Upper lobe of left lung (tissue), 6 donors: ENCODE results near the gene ACLY. TPM values are rescaled to one million over a fixed set of nuclear protein-coding genes. Genes with fewer than 3 reads are reported as not detected.
"Not testable (repeated sequence)": the region's sequence is repeated elsewhere in the genome, so short reads cannot be mapped to it uniquely, and the experiment has no call there.

Experiments used
- ATAC-seq, 2 donors: fragments of 200-7000 bp; cut with Tn5 transposase; one replicate each; pipeline ENCODE4 v1.9.1; 2022; ENCODE audit warnings: mild to moderate bottlenecking in 2 of 2, moderate library complexity in 2 of 2; ENCODE audit not compliant: low FRiP score in 2 of 2
- DNase-seq, 2 donors: peaks; one replicate each; pipeline ENCODE4 v3.0.0-alpha.2; 2019 to 2020
- H3K27ac ChIP-seq, 4 donors: fragments of 200-600 bp; sonication (generic); one replicate each; pipeline ENCODE4 v1.5.1; 2016 to 2019
- H3K27me3 ChIP-seq, 4 donors: fragments of 200-600 bp; sonication (generic); one replicate each; pipeline ENCODE4 v1.5.1; 2017 to 2019
- H3K36me3 ChIP-seq, 4 donors: fragments of 200-600 bp; sonication (generic); one replicate each; pipeline ENCODE4 v1.5.1; 2016 to 2019
- H3K4me1 ChIP-seq, 4 donors: fragments of 200-600 bp; sonication (generic); one replicate each; pipeline ENCODE4 v1.5.1; 2018 to 2019
- H3K4me3 ChIP-seq, 4 donors: fragments of 200-600 bp; sonication (generic); one replicate each; pipeline ENCODE4 v1.5.1; 2017 to 2019; ENCODE audit warnings: mild to moderate bottlenecking in 2 of 4, moderate library complexity in 1 of 4
- H3K9me3 ChIP-seq, 4 donors: fragments of 200-600 bp; sonication (generic); one replicate each; pipeline ENCODE4 v1.5.1; 2018 to 2019
- CTCF ChIP-seq, 6 experiments: fragments of 450-650 bp in 4 of 6; fragments of 200-600 bp in 2 of 6; sonication (generic) in 2 of 6; IDR thresholded peaks; one replicate each; pipeline ENCODE4 v1.5.1; 2016 to 2019; ENCODE audit warnings: antibody characterized with exemption in 6 of 6
- EP300 ChIP-seq, 4 donors: sonication (generic); formaldehyde crosslinking; IDR thresholded peaks; one replicate each; pipeline ENCODE4 v1.5.1; 2017; ENCODE audit warnings: antibody characterized with exemption in 4 of 4, control low read depth in 2 of 4
- POLR2A ChIP-seq, 4 donors: fragments of 450-650 bp; IDR thresholded peaks; one replicate each; pipeline ENCODE4 v1.5.1; 2016 to 2017; ENCODE audit warnings: antibody characterized with exemption in 4 of 4, mild to moderate bottlenecking in 2 of 4
- POLR2AphosphoS5 ChIP-seq, 2 donors: sonication (generic); formaldehyde crosslinking; IDR thresholded peaks; one replicate each; pipeline ENCODE4 v1.5.1; 2017; ENCODE audit warnings: antibody characterized with exemption in 2 of 2
- whole genome bisulfite sequencing, 2 donors: methylation state at CpG; one replicate each; pipeline ENCODE4 v1.1.5; 2017 to 2018; 5-methylcytosine and 5-hydroxymethylcytosine counted together
- total RNA-seq, 6 donors: library from RNA; depleted of rRNA in 4 of 6; stranded (reverse); fragments of >200 nt in 4 of 6; gene quantifications; one replicate each; pipeline versions ENCODE4 v1.1.0 to v1.2.1, GENCODE V29; 2016 to 2021
- donor health status: DM: no; HTN: no; CAD: no; lungs with moderate emphysema.
- donor health status: DM: no; HTN: yes; CAD: no; lungs with severe emphysema.

Gene ACLY
- total RNA-seq, 6 donors from 2014 or later = 41.9 to 132 (median 84.6) TPM

GRCh38 chr17:41835800-41836549, 82.8 kb downstream of the ACLY start, which contains the start of gene NT5C3B:
NT5C3B (minus strand) TSS chr17:41836232; CDS start chr17:41836193, 39 bp downstream.
- TF ChIP-seq POLR2AphosphoS5 (IDR thresholded peaks at IDR 0.05) = peak in 1 of 2 donors; percentile 59
- TF ChIP-seq EP300 (IDR thresholded peaks at IDR 0.05) = no peak
- TF ChIP-seq CTCF (IDR thresholded peaks at IDR 0.05) = no peak
- TF ChIP-seq POLR2A (IDR thresholded peaks at IDR 0.05) = peak in 1 of 4 donors; percentile 52
- WGBS, 2 donors = 1 to 7% methylated on average over 5 to 67 of the region's 72 CpGs
- peaks cover 5 to 23% (median 13%) of the 10 kb centered on the region in 4 donors for H3K4me1 ChIP-seq
- peaks cover 0 to 20% (median 7%) of the 10 kb centered on the region in 4 donors for H3K36me3 ChIP-seq
- peak within 1 kb of the TSS; percentile 77 to 94 (median 90) for H3K4me3 ChIP-seq
- H3K27ac ChIP-seq = peak within 1 kb of the TSS; percentile 16 to 85 (median 76)
- no peaks in the 10 kb centered on the region for H3K9me3 ChIP-seq
- ATAC-seq (peak; percentile 83 to 95), DNase-seq (peak; percentile 53 to 93)
- H3K27me3 ChIP-seq = no peaks in the 10 kb centered on the region

GRCh38 chr17:41835214-41835799, 83.4 kb downstream of the ACLY start:
- 19 to 33% methylated on average over 6 to 13 of the region's 13 CpGs for WGBS, 2 donors
- ATAC-seq = peak; percentile 24 to 80

GRCh38 chr17:41829961-41830360, 88.8 kb downstream of the ACLY start:
- not testable (repeated sequence) for H3K27me3 ChIP-seq, H3K4me1 ChIP-seq, ATAC-seq, H3K27ac ChIP-seq, DNase-seq, H3K9me3 ChIP-seq, H3K4me3 ChIP-seq
- WGBS, 2 donors = 82 to 86% methylated on average over 10 of the region's 10 CpGs
- peaks cover 9 to 79% (median 34%) of the 10 kb centered on the region in 4 donors for H3K36me3 ChIP-seq

More at GRCh38 chr17:41835214-41835799, 83.4 kb downstream of the ACLY start:
- Histone ChIP-seq H3K9me3 (no peaks in the 10 kb centered on the region), H3K27me3 (no peaks in the 10 kb centered on the region), H3K4me3 (peak overlapping the region; percentile 77 to 94 (median 90)), H3K27ac (peak overlapping the region in 3 of 4 donors; percentile 74 to 85 (median 78)), H3K4me1 (peaks cover 5 to 23% (median 13%) of the 10 kb centered on the region in 4 donors), H3K36me3 (peaks cover 0 to 26% (median 9%) of the 10 kb centered on the region in 4 donors)
- TF ChIP-seq CTCF (IDR thresholded peaks at IDR 0.05) (no peak), EP300 (IDR thresholded peaks at IDR 0.05) (no peak), POLR2A (IDR thresholded peaks at IDR 0.05) (no peak), POLR2AphosphoS5 (IDR thresholded peaks at IDR 0.05) (no peak)
- DNase-seq = no peak

GRCh38 chr17:41825175-41825845, 93.4 kb downstream of the ACLY start:
- no peak overlapping the region for H3K27ac ChIP-seq
- H3K9me3 ChIP-seq = no peaks in the 10 kb centered on the region
- no peak overlapping the region for H3K4me3 ChIP-seq
- TF ChIP-seq EP300 (IDR thresholded peaks at IDR 0.05) (no peak), CTCF (IDR thresholded peaks at IDR 0.05) (no peak), POLR2A (IDR thresholded peaks at IDR 0.05) (no peak), POLR2AphosphoS5 (IDR thresholded peaks at IDR 0.05) (no peak)
- H3K36me3 ChIP-seq = peaks cover 9 to 60% (median 26%) of the 10 kb centered on the region in 4 donors
- 92 to 95% methylated on average over 12 to 19 of the region's 19 CpGs for WGBS, 2 donors
- ATAC-seq = no peak
- H3K27me3 ChIP-seq = no peaks in the 10 kb centered on the region
- no peak for DNase-seq
- no peaks in the 10 kb centered on the region for H3K4me1 ChIP-seq

- DNase-seq = no peak
- no peak overlapping the region for H3K4me3 ChIP-seq
- WGBS, 2 donors = 80 to 88% methylated on average over 4 to 6 of the region's 7 CpGs
- TF ChIP-seq CTCF (IDR thresholded peaks at IDR 0.05) = no peak
- TF ChIP-seq POLR2A (IDR thresholded peaks at IDR 0.05) = no peak
- no peak for TF ChIP-seq EP300 (IDR thresholded peaks at IDR 0.05)
- no peak for TF ChIP-seq POLR2AphosphoS5 (IDR thresholded peaks at IDR 0.05)
- peak in 1 of 2 donors; percentile 39 for ATAC-seq
- no peak overlapping the region for H3K27ac ChIP-seq
- H3K9me3 ChIP-seq = no peaks in the 10 kb centered on the region
- H3K4me1 ChIP-seq = no peaks in the 10 kb centered on the region
- peaks cover 4 to 48% (median 18%) of the 10 kb centered on the region in 4 donors for H3K36me3 ChIP-seq
- no peaks in the 10 kb centered on the region for H3K27me3 ChIP-seq
These were observed 94.7 kb downstream of the ACLY start for GRCh38 chr17:41824086-41824485.
